Psoas muscle (tissue), 8 donors: ENCODE results near the gene FAM187B. TPM values are rescaled to one million over a fixed set of nuclear protein-coding genes. Genes with fewer than 3 reads are reported as not detected.

ENCODE experiments used
- ATAC-seq, 4 donors: fragments of 200-7000 bp; cut with Tn5 transposase; one replicate each; pipeline ENCODE4 v1.9.1; 2020; ENCODE audit warnings: moderate library complexity in 3 of 4, mild to moderate bottlenecking in 2 of 4
- DNase-seq, 2 donors: peaks; one replicate each; pipeline ENCODE4 v3.0.0-alpha.2; 2020
- H3K27ac ChIP-seq: fragments of 200-600 bp; one replicate; pipeline ENCODE4 v1.8.0; 2022
- H3K27me3 ChIP-seq, 3 donors: fragments of 200-600 bp in 1 of 3; one replicate each; pipeline versions ENCODE4 v1.6.1 to v1.8.0; 2013 to 2022; ENCODE audit warnings: low read length in 2 of 3, mild to moderate bottlenecking in 2 of 3, moderate library complexity in 1 of 3; ENCODE audit not compliant: insufficient read depth in 3 of 3
- H3K36me3 ChIP-seq, 2 donors: fragments of 200-600 bp in 1 of 2; one replicate each; pipeline versions ENCODE4 v1.6.1 to v1.8.0; 2013 to 2022; ENCODE audit warnings: low read depth in 1 of 2, mild to moderate bottlenecking in 1 of 2, moderate library complexity in 1 of 2; ENCODE audit not compliant: insufficient read depth in 1 of 2
- H3K4me1 ChIP-seq: fragments of 200-600 bp; one replicate; pipeline ENCODE4 v1.8.0; 2022
- H3K4me3 ChIP-seq: fragments of 200-600 bp; one replicate; pipeline ENCODE4 v1.8.0; 2022; ENCODE audit warnings: mild to moderate bottlenecking
- H3K9me3 ChIP-seq: fragments of 200-600 bp; one replicate; pipeline ENCODE4 v1.8.0; 2022
- WGBS, 3 donors: extraction: QIAGEN DNeasy Blood & Tissue Kit; methylation state at CpG; one replicate each; pipeline versions ENCODE4 v1.1.6 to v1.1.7; 2013; 5-methylcytosine and 5-hydroxymethylcytosine counted together
- intact Hi-C, 2 donors: fragments of 100-400 bp; cut with DNase I; formaldehyde crosslinking; loops; one replicate each; pipeline versions ENCODE4 v1.11.0 to v1.14.2; 2022
- polyA plus RNA-seq, 3 donors: library from polyadenylated mRNA; stranded (reverse); fragments of 200-250 nt; gene quantifications; one replicate each; pipeline ENCODE4 v1.2.3, GENCODE V29; 2013
- total RNA-seq, 4 donors: library from RNA; stranded (reverse); fragmentation: NEBNext Ultra II Directional in 2 of 4; extraction: Animal tissue kit (Norgen Biotek cat#: 25700) in 2 of 4; gene quantifications; one replicate each; pipeline versions ENCODE4 v1.2.1 to v1.2.4, GENCODE V29; 2021 to 2023
- TF ChIP-seq, protein P1 (sequence below): fragments of 200-600 bp; IDR thresholded peaks from one replicate; pipeline ENCODE4 v1.8.0; 2022; ENCODE audit warnings: antibody characterized with exemption
- donor health status: healthy with polysubstance abuse.
- donor health status: DM: no; HTN: no; CAD: no; lungs with moderate emphysema.
- donor health status: Bipolar disorder and iron deficiency.
- donor health status: healthy.
- donor health status: DM: yes; HTN: yes; CAD: no.
- donor health status: DM: no; HTN: no; CAD: no.
- donor health status: DM: no; HTN: no; CAD: no.
- donor health status: DM: yes; HTN: yes; CAD: no.

FAM187B gene
- total and polyA plus RNA-seq, 7 donors: 0.03 TPM; not detected in 6

DNA sequence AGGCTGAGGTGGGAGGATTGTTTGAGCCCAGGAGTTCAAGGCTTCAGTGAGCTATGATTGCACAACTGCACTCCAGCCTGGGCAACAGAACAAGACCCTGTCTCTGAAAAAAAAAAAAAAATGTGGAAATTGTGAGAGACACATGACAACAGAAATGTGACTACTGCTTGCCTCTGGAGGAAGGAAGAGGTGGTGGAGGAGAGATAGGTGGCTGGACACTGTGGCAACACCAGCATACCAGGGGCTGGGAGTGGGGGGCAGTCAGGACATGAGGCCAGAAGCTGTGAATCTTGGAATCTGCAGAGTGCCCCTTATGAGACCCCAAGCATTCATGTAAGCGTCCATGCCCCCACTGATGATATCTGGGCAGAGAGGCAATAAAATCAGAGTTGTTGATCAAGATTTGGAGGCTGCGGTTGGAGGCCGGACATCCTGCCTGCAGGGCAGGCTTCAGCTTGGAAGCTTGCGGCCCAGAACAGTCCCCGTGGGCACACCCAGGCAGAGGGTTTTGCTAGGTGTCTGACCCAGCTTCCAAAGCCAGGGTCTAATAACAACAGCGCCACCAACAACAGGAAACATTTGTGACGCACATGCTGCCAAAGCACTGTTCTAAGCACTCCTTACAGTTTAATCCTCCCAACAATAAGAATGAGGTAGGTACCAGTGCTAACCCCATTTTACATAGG, 16.9 kb downstream of the FAM187B start:
- WGBS, 3 donors: 67 to 70% (median 68%) methylated on average over 7 of the region's 7 CpGs
- DNase-seq: peak; percentile 37 to 73
- Histone ChIP-seq H3K4me1 (peaks cover 20% of the 10 kb centered on the region), H3K36me3 (no peaks in the 10 kb centered on the region), H3K27ac (no peak overlapping the region), H3K27me3 (no peaks in the 10 kb centered on the region), H3K9me3 (no peaks in the 10 kb centered on the region), H3K4me3 (no peak overlapping the region)
- intact Hi-C loops: no loop called here
- TF ChIP-seq, protein P1, sequence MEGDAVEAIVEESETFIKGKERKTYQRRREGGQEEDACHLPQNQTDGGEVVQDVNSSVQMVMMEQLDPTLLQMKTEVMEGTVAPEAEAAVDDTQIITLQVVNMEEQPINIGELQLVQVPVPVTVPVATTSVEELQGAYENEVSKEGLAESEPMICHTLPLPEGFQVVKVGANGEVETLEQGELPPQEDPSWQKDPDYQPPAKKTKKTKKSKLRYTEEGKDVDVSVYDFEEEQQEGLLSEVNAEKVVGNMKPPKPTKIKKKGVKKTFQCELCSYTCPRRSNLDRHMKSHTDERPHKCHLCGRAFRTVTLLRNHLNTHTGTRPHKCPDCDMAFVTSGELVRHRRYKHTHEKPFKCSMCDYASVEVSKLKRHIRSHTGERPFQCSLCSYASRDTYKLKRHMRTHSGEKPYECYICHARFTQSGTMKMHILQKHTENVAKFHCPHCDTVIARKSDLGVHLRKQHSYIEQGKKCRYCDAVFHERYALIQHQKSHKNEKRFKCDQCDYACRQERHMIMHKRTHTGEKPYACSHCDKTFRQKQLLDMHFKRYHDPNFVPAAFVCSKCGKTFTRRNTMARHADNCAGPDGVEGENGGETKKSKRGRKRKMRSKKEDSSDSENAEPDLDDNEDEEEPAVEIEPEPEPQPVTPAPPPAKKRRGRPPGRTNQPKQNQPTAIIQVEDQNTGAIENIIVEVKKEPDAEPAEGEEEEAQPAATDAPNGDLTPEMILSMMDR: no peak
- peak in 3 of 4 donors; percentile 24 to 45 (median 33) for ATAC-seq

DNA sequence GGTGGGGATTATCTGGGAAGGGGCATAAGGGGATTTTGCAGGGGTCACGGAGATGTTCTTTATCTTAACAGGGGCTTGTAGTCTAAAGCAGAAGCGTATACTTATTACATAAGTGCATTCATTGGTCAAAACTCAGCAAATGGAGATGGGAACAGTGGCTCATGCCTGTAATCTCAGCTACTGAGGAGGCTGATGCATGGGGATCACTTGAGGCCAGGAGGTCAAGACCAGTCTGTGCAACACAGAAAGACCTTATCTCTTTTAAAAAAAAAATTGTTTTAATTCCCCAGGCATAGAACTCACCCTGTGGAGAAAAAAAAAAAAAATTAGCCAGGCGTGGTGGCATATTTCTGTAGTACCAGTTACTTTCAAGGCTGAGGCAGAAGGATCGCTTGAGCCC, 18.9 kb downstream of the FAM187B start:
- H3K9me3 ChIP-seq: no peaks in the 10 kb centered on the region
- no peak overlapping the region for H3K27ac ChIP-seq
- DNase-seq (no peak), ATAC-seq (no peak)
- WGBS, 3 donors: 77 to 82% (median 82%) methylated on average over 4 of the region's 4 CpGs
- H3K27me3 ChIP-seq: peaks cover 0 to 3% (median 0%) of the 10 kb centered on the region in 3 donors
- H3K4me3 ChIP-seq: no peak overlapping the region
- intact Hi-C loops: no loop called here
- no peaks in the 10 kb centered on the region for H3K36me3 ChIP-seq
- peaks cover 18% of the 10 kb centered on the region for H3K4me1 ChIP-seq
- TF ChIP-seq, protein P1: no peak

DNA sequence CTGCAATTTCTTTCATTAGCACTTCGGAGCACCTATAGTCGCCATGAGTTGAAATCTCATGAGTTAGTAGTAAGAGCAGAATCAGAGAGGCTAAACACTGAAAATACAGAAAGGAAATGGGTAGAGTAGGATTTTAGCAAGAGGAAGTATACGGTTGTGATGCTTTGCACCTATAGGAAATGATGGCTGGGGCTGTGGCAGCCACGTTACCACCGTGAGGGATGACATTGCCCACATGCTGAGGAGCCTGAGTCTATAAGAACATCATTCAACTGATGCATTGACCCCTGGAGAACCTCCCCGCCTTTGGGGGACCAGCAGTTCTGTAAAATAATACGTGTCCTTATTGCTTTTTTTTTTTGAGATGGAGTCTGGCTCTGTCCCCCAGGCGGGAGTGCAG, 20.4 kb downstream of the FAM187B start:
- intact Hi-C loops: no loop called here
- no peak for ATAC-seq
- whole genome bisulfite sequencing, 3 donors: 85 to 92% (median 92%) methylated on average over 8 of the region's 8 CpGs

DNA sequence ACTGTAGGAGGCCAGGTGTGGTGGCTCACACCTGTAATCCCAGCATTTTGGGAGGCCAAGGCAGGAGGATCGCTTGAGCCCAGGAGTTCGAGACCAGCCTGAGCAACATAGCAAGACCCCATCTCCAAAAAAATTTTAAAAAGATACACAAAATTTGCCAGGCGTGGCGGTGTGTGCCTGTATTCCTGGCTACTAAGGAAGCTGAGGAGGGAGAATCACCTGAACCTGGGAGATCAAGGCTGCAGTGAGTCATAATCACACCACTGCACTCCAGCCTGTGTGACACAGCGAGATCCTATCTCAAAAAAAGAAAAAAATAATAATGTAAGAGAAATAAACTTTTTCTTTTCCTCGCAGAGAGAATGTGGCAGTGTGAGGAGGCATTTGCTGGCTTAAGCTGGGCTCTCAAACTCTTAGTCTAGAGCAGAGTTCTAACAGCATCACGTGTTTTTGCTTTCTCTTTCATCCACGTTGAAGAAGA, 21.1 kb downstream of the FAM187B start:
- WGBS, 3 donors: 80 to 86% (median 85%) methylated on average over 8 of the region's 8 CpGs
- intact Hi-C loops: no loop called here
- Histone ChIP-seq H3K27me3 (peaks cover 0 to 3% (median 0%) of the 10 kb centered on the region in 3 donors), H3K9me3 (no peaks in the 10 kb centered on the region), H3K36me3 (no peaks in the 10 kb centered on the region), H3K27ac (no peak overlapping the region), H3K4me3 (no peak overlapping the region), H3K4me1 (peaks cover 4% of the 10 kb centered on the region)
- ATAC-seq (no peak), DNase-seq (no peak)
- TF ChIP-seq, protein P1: no peak

More for the DNA sequence above, 20.4 kb downstream of the FAM187B start:
- H3K4me1 ChIP-seq: peaks cover 5% of the 10 kb centered on the region
- TF ChIP-seq, protein P1: no peak
- H3K4me3 ChIP-seq: no peak overlapping the region
- DNase-seq: no peak
- peaks cover 0 to 3% (median 0%) of the 10 kb centered on the region in 3 donors for H3K27me3 ChIP-seq
- no peaks in the 10 kb centered on the region for H3K36me3 ChIP-seq
- no peak overlapping the region for H3K27ac ChIP-seq
- H3K9me3 ChIP-seq: no peaks in the 10 kb centered on the region
